Measurements from ENCODE around the gene HUS1. TPM values are rescaled to one million over a fixed set of nuclear protein-coding genes. Genes with fewer than 3 reads are reported as not detected.

The HUS1 gene
- 10 to 100 TPM; 65.5 to 80.6 TPM for total RNA-seq

- no peak for TF ChIP-seq CTCF (IDR thresholded peaks at IDR 0.05)
- Histone ChIP-seq H3K36me3 (peaks cover 32% of the 10 kb centered on the region), H3K27me3 (replicated peaks; ENCODE audit: insufficient read depth) (no peaks in the 10 kb centered on the region), H3K27ac (peak within 1 kb of the TSS; percentile 72 to 86), H3K9me3 (no peaks in the 10 kb centered on the region), H3K4me1 (ENCODE audit: control insufficient read depth in 1 of 2, low read depth in 2 of 2) (peaks cover 10 to 17% of the 10 kb centered on the region in 2 donors), H3K4me3 (peak within 1 kb of the TSS; percentile 73)
- ATAC-seq (ENCODE audit: insufficient number of reproducible peaks, low FRiP score, low read depth) = peak; percentile 74
- peak; percentile 74 for DNase-seq (ENCODE audit: low spot score)
Observed at GRCh38 chr7:47979145-47979831, at the start of gene HUS1. Gene HUS1, minus strand, starts transcription at chr7:47979615. Its CDS starts 96 bp downstream, at chr7:47979519.

GRCh38 chr7:48028938-48029337, 49.5 kb upstream of the HUS1 start, which contains the start of gene SUN3:
Gene SUN3, minus strand, starts transcription at chr7:48029107. Its CDS starts 169 bp downstream, at chr7:48028938.
- Histone ChIP-seq H3K36me3 (no peaks in the 10 kb centered on the region), H3K4me1 (ENCODE audit: control insufficient read depth in 1 of 2, low read depth in 2 of 2) (no peaks in the 10 kb centered on the region), H3K27me3 (replicated peaks; ENCODE audit: insufficient read depth) (no peaks in the 10 kb centered on the region), H3K4me3 (no peak within 1 kb of the TSS), H3K9me3 (no peaks in the 10 kb centered on the region), H3K27ac (no peak within 1 kb of the TSS)
- ATAC-seq (ENCODE audit: insufficient number of reproducible peaks, low FRiP score, low read depth) (no peak), DNase-seq (ENCODE audit: low spot score) (no peak)
- TF ChIP-seq CTCF (IDR thresholded peaks at IDR 0.05) = no peak

GRCh38 chr7:48025624-48026023, 46.2 kb upstream of the HUS1 start:
- no peaks in the 10 kb centered on the region for H3K27me3 ChIP-seq (replicated peaks; ENCODE audit: insufficient read depth)
- no peaks in the 10 kb centered on the region for H3K9me3 ChIP-seq
- DNase-seq (ENCODE audit: low spot score) (no peak), ATAC-seq (ENCODE audit: insufficient number of reproducible peaks, low FRiP score, low read depth) (no peak)
- TF ChIP-seq CTCF (IDR thresholded peaks at IDR 0.05) = no peak
- H3K4me1 ChIP-seq (ENCODE audit: control insufficient read depth in 1 of 2, low read depth in 2 of 2) = no peaks in the 10 kb centered on the region
- H3K36me3 ChIP-seq = no peaks in the 10 kb centered on the region
- no peak overlapping the region for H3K27ac ChIP-seq
- no peak overlapping the region for H3K4me3 ChIP-seq

- no peak for DNase-seq (ENCODE audit: low spot score)
- H3K4me3 ChIP-seq = no peak overlapping the region
- TF ChIP-seq CTCF (IDR thresholded peaks at IDR 0.05) = no peak
- H3K27me3 ChIP-seq (replicated peaks; ENCODE audit: insufficient read depth) = no peaks in the 10 kb centered on the region
- H3K9me3 ChIP-seq = no peaks in the 10 kb centered on the region
- no peak overlapping the region for H3K27ac ChIP-seq
- no peak for ATAC-seq (ENCODE audit: insufficient number of reproducible peaks, low FRiP score, low read depth)
- H3K36me3 ChIP-seq = no peaks in the 10 kb centered on the region
- no peaks in the 10 kb centered on the region for H3K4me1 ChIP-seq (ENCODE audit: control insufficient read depth in 1 of 2, low read depth in 2 of 2)
Observed at GRCh38 chr7:48017674-48018073, 38.3 kb upstream of the HUS1 start.

- no peaks in the 10 kb centered on the region for H3K9me3 ChIP-seq
- H3K4me3 ChIP-seq = no peak overlapping the region
- no peak for TF ChIP-seq CTCF (IDR thresholded peaks at IDR 0.05)
- H3K36me3 ChIP-seq = no peaks in the 10 kb centered on the region
- DNase-seq (ENCODE audit: low spot score) (no peak), ATAC-seq (ENCODE audit: insufficient number of reproducible peaks, low FRiP score, low read depth) (no peak)
- H3K27ac ChIP-seq = no peak overlapping the region
- H3K4me1 ChIP-seq (ENCODE audit: control insufficient read depth in 1 of 2, low read depth in 2 of 2) = no peaks in the 10 kb centered on the region
- H3K27me3 ChIP-seq (replicated peaks; ENCODE audit: insufficient read depth) = no peaks in the 10 kb centered on the region
Observed at GRCh38 chr7:48016641-48017040, 37.2 kb upstream of the HUS1 start.

Data from thoracic aorta (tissue), 2 donors.